Colonic mucosa (tissue), 4 donors: ENCODE results near the gene KCP. TPM values are rescaled to one million over a fixed set of nuclear protein-coding genes. Genes with fewer than 3 reads are reported as not detected.

Experiments used
- DNase-seq: peaks from one replicate; pipeline ENCODE4 v3.0.0-alpha.2; 2020
- H3K27ac ChIP-seq: fragments of 200-600 bp; one replicate; pipeline ENCODE4 v1.8.0; 2021
- H3K27me3 ChIP-seq: fragments of 200-600 bp; one replicate; pipeline ENCODE4 v1.8.0; 2021
- H3K36me3 ChIP-seq: fragments of 200-600 bp; one replicate; pipeline ENCODE4 v1.8.0; 2021
- H3K4me1 ChIP-seq: fragments of 200-600 bp; one replicate; pipeline ENCODE4 v1.8.0; 2021; ENCODE audit warnings: mild to moderate bottlenecking
- H3K4me3 ChIP-seq: fragments of 200-600 bp; one replicate; pipeline ENCODE4 v1.8.0; 2021
- H3K9ac ChIP-seq, 2 donors: one replicate each; pipeline ENCODE4 v1.7.0; 2013; ENCODE audit warnings: control low read depth in 2 of 2, low read depth in 2 of 2, low read length in 2 of 2
- H3K9me3 ChIP-seq: fragments of 200-600 bp; one replicate; pipeline ENCODE4 v1.8.0; 2021
- intact Hi-C: fragments of 100-400 bp; cut with DNase I; formaldehyde crosslinking; loops from one replicate; pipeline ENCODE4 v1.14.1; 2022
- total RNA-seq, 2 donors: library from RNA; stranded (reverse); fragmentation: NEBNext Ultra II Directional in 1 of 2; extraction: Animal tissue kit (Norgen Biotek cat#: 25700) in 1 of 2; gene quantifications; one replicate each; pipeline ENCODE4 v1.2.1, GENCODE V29; 2021
- TF ChIP-seq, protein P1 (sequence below): fragments of 200-600 bp; IDR thresholded peaks from one replicate; pipeline ENCODE4 v1.8.0; 2022; ENCODE audit warnings: antibody characterized with exemption, mild to moderate bottlenecking
- donor health status: healthy.
- donor health status: DM: no; HTN: no; CAD: no.
- donor health status: DM: no; HTN: no; CAD: no.

The KCP gene
- total RNA-seq, 2 donors from 2014 or later, result 0.64 to 1.1 TPM

DNA sequence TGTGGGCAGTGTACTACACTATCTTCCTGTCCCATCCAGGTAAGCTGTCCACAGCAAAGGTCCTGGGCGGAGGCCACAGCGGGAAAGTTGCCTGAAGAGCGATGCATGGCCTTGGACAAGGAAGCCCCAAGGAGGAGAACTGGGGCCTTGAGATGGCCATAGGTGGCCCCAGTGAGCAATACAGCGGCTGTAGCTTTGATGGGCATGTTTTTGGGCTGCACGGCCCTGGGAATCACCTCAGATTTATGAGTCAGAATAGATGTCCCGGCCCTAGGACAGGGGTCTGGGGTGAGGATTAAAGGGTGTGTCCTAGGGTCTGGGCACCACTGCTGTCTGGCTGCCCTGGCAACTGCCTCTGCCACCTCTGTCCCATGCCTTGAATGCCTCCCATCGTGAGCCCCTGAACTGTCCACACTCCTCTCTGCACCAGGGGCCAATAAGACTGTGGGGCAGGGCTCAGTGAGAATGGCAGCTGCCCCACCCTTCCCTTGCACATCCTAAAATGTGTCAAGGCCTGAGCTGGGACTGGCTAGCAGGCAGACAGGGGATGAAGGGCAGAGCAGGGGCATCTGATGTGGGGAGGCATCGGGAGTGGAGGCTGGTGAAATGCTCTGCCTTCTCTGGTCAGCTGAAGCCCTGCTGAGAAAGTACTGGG is 17.8 kb upstream of the KCP start:
- Histone ChIP-seq H3K27me3 (no peaks in the 10 kb centered on the region), H3K36me3 (no peaks in the 10 kb centered on the region), H3K9me3 (no peaks in the 10 kb centered on the region), H3K9ac (no peak overlapping the region), H3K4me3 (no peak overlapping the region), H3K27ac (no peak overlapping the region), H3K4me1 (no peaks in the 10 kb centered on the region)
- DNase-seq, result no peak
- intact Hi-C loops, result no loop called here
- TF ChIP-seq, protein P1, sequence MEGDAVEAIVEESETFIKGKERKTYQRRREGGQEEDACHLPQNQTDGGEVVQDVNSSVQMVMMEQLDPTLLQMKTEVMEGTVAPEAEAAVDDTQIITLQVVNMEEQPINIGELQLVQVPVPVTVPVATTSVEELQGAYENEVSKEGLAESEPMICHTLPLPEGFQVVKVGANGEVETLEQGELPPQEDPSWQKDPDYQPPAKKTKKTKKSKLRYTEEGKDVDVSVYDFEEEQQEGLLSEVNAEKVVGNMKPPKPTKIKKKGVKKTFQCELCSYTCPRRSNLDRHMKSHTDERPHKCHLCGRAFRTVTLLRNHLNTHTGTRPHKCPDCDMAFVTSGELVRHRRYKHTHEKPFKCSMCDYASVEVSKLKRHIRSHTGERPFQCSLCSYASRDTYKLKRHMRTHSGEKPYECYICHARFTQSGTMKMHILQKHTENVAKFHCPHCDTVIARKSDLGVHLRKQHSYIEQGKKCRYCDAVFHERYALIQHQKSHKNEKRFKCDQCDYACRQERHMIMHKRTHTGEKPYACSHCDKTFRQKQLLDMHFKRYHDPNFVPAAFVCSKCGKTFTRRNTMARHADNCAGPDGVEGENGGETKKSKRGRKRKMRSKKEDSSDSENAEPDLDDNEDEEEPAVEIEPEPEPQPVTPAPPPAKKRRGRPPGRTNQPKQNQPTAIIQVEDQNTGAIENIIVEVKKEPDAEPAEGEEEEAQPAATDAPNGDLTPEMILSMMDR, result no peak

DNA sequence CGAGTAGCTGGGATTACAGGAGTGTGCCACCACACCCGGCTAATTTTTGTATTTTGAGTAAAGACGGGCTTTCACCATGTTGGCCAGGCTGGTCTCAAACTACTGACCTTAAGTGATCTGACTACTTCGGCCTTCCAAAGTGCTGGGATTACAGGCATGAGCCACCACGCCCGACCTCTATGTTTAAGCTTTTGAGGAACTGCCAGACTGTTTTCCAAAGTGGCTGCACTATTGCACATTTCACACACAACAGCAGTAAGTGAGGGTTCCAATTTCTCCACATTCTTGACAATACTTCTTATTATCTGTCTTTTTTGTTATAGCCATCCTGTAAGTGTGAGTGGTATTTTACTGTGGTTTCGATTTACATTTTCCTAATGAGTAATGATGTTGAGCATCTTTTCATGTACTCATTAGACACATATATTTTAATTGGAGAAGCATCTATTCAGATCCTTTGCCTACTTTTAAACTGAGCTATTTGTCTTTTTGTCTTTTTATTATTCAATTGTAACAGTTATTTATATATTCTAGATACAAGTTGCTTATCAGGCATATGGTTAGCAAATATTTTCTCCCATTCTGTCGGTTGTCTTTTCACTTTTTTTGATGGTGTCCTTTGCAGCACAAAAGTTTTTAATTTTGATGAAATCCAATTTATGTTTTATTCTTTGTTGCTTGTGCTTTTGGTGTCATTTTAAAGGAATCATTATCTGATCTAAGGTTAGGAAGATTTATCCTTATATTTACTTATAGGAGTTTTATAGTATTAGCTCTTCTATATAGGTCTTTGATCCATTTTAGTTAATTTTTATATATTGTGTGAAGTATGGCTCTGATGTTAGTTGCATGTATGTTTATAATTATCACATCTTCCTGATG is 14.4 kb upstream of the KCP start:
- intact Hi-C loops, result no loop called here
- Histone ChIP-seq H3K27me3 (no peaks in the 10 kb centered on the region), H3K27ac (no peak overlapping the region), H3K36me3 (no peaks in the 10 kb centered on the region), H3K9me3 (no peaks in the 10 kb centered on the region), H3K4me3 (no peak overlapping the region), H3K4me1 (no peaks in the 10 kb centered on the region), H3K9ac (no peak overlapping the region)
- TF ChIP-seq, protein P1, result no peak
- no peak for DNase-seq

- no peak overlapping the region for H3K27ac ChIP-seq
- TF ChIP-seq, protein P1, result no peak
- H3K36me3 ChIP-seq, result no peaks in the 10 kb centered on the region
- H3K4me1 ChIP-seq, result no peaks in the 10 kb centered on the region
- H3K9ac ChIP-seq, result no peak overlapping the region
- intact Hi-C loops, result no loop called here
- H3K9me3 ChIP-seq, result no peaks in the 10 kb centered on the region
- H3K4me3 ChIP-seq, result no peak overlapping the region
- no peaks in the 10 kb centered on the region for H3K27me3 ChIP-seq
- DNase-seq, result no peak
These were observed 12.9 kb upstream of the KCP start for GRCh38 chr7:128923411-128923800.

DNA sequence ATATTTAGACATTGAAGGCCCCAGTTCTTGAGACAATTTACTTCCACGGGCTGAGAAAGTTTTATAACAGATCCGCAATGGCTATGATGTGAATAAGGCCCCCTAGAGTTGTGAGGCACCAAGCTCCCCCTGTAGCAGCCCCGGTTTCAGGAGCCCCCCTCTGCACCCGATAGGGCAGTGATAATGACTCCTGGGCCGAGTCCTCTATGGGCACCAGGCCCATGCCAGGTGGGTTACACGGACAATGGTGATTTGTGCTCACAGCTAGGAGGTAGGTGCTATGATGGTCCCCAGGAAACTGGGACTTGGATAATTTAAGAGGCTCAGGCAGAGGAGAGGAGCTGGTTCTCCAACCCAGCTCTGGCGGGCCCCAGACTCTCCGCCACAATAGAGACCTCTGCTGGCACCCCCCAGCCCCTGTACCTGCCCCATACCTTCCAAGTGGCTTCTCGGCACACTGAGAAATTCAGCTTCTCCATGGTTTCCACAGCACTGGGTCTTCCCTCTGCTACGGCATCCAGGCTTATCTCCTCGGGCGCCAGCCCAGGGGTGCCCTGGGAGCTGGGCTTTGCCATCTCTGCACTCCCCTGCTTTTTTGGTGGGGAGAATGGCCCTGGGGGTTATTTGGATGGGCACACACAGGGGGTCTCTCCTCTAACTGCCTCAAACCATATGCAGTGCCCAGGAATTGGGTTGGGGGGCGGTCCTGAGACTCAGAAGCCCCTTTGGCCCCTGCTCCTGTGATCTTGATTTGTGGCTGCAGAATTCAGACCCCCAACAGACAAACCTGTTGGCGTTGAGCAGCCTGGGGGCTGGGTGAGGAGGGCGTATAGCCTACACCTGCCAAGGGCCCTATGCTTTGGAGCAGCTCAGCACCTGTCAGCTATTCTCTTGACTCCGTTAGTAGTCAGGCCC is 12.2 kb upstream of the KCP start:
- no peak overlapping the region for H3K9ac ChIP-seq
- TF ChIP-seq, protein P1, result no peak
- no peak overlapping the region for H3K4me3 ChIP-seq
- H3K36me3 ChIP-seq, result no peaks in the 10 kb centered on the region
- H3K9me3 ChIP-seq, result no peaks in the 10 kb centered on the region
- H3K4me1 ChIP-seq, result no peaks in the 10 kb centered on the region
- H3K27me3 ChIP-seq, result no peaks in the 10 kb centered on the region
- DNase-seq, result no peak
- no peak overlapping the region for H3K27ac ChIP-seq
- intact Hi-C loops, result no loop called here

- Histone ChIP-seq H3K4me3 (no peak overlapping the region), H3K36me3 (no peaks in the 10 kb centered on the region), H3K9me3 (no peaks in the 10 kb centered on the region), H3K4me1 (no peaks in the 10 kb centered on the region), H3K9ac (no peak overlapping the region), H3K27me3 (no peaks in the 10 kb centered on the region), H3K27ac (no peak overlapping the region)
- intact Hi-C loops, result no loop called here
- no peak for DNase-seq
- TF ChIP-seq, protein P1, result no peak
These were observed 11.4 kb upstream of the KCP start for GRCh38 chr7:128921866-128922440.
